ENCODE data around the gene ABCF1.

The ABCF1 gene

DNA sequence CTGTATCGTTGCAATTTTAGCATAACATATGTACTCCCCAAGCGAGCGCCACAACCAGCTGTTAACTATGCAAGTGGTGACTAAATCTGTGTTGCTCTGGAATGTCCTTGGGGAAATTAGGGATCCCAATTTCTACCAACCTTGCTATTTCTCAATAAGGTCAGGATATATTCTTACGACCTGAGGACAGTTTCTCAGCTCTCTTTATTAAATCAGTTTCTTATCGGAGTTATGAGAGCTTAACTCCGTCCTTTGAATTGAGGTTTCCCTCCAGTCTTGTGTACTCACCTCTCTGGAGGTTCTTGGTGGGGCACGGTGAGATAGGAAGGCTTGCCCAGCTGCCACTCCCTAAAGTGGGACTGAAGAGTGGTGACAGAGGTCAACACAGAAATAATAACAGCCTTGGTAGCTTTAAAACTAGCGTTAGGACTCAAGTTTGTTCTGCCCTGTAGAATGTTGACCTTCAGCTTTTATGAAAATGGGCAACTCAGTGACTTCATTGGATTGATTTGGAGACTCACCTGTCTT lies 47.1 kb downstream of the ABCF1 start:
- in situ Hi-C loops (cut with MboI; ENCODE audit: low pct_unique_long_range_greater_than_20kb, low sequenced_read_pairs, unreplicated experiment), result no loop called here
- no peak for TF ChIP-seq CTCF (IDR thresholded peaks at IDR 0.05; ENCODE audit: extremely low read depth, insufficient read depth, missing control alignments)
- no peak for DNase-seq (ENCODE audit: low spot score)

GRCh38 chr6:30619561-30619960 lies 48.3 kb downstream of the ABCF1 start:
- no peak for DNase-seq (ENCODE audit: low spot score)
- TF ChIP-seq CTCF (IDR thresholded peaks at IDR 0.05; ENCODE audit: extremely low read depth, insufficient read depth, missing control alignments), result no peak
- in situ Hi-C loops (cut with MboI; ENCODE audit: low pct_unique_long_range_greater_than_20kb, low sequenced_read_pairs, unreplicated experiment), result no loop called here

GRCh38 chr6:30625511-30625910 lies 54.3 kb downstream of the ABCF1 start:
- TF ChIP-seq CTCF (IDR thresholded peaks at IDR 0.05; ENCODE audit: extremely low read depth, insufficient read depth, missing control alignments), result no peak
- DNase-seq (ENCODE audit: low spot score), result no peak
- in situ Hi-C loops (cut with MboI; ENCODE audit: low pct_unique_long_range_greater_than_20kb, low sequenced_read_pairs, unreplicated experiment), result no loop called here

DNA sequence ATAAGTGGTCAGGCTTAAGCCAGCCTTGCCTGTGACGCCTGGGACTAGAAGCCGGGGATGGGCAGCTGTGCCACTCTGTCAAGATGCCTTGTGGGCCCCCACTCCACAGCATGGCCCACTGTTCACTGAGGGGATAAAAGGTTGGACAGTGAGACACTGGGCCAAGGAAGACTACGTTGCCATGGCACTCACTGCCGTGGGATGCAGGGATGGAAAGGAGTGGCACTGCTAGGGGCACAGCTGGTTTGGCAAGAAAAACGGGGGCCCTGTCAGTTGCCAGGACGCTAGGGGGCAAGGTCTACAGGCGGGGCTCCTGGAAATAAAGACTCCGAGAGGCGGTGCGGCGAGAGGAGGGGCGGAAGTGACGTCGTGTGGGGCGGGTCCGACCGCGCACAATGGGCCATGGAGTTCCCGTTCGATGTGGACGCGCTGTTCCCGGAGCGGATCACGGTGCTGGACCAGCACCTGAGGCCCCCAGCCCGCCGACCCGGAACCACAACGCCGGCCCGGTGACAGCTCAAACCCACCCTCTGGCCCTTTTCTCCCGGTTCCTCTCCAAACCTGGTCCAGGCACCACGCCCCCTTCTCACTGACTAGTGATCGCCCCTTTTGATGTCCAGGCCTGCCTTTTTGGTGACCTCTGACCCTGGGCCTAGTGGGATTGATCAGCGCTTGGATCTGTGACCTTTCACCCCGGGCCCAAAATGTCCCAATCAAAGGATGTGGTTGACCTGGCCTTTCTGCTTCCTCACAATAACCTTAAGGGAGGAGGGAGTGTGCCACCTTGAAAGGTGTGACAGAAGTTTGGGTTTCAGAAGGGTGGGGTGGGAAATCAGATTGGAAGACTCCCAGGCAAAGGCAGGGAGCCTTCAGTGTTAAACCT lies 55.5 kb downstream of the ABCF1 start, which contains the start of gene ATAT1:
ATAT1 (plus strand) TSS at position 391 of the 883 bp plus-strand sequence.
- in situ Hi-C loops (cut with MboI; ENCODE audit: low pct_unique_long_range_greater_than_20kb, low sequenced_read_pairs, unreplicated experiment), result no loop called here
- DNase-seq (ENCODE audit: low spot score), result peak; percentile 88
- peak; percentile 35 for TF ChIP-seq CTCF (IDR thresholded peaks at IDR 0.05; ENCODE audit: extremely low read depth, insufficient read depth, missing control alignments)

GRCh38 chr6:30635834-30636233 lies 64.6 kb downstream of the ABCF1 start:
- no peak for TF ChIP-seq CTCF (IDR thresholded peaks at IDR 0.05; ENCODE audit: extremely low read depth, insufficient read depth, missing control alignments)
- in situ Hi-C loops (cut with MboI; ENCODE audit: low pct_unique_long_range_greater_than_20kb, low sequenced_read_pairs, unreplicated experiment), result no loop called here
- DNase-seq (ENCODE audit: low spot score), result no peak

- no peak for TF ChIP-seq CTCF (IDR thresholded peaks at IDR 0.05; ENCODE audit: extremely low read depth, insufficient read depth, missing control alignments)
- in situ Hi-C loops (cut with MboI; ENCODE audit: low pct_unique_long_range_greater_than_20kb, low sequenced_read_pairs, unreplicated experiment), result no loop called here
- no peak for DNase-seq (ENCODE audit: low spot score)
These were observed 69.2 kb downstream of the ABCF1 start for GRCh38 chr6:30640481-30640880.

Data from GM13977 (cell line).